Ovary (tissue), 9 donors: Measurements from ENCODE around the gene SSRP1. TPM values are rescaled to one million over a fixed set of nuclear protein-coding genes. Genes with fewer than 3 reads are reported as not detected.

Experiments
- DNase-seq, 5 donors: peaks; one replicate each; pipeline ENCODE4 v3.0.0-alpha.2; 2019 to 2020
- H3K27ac ChIP-seq, 2 donors: fragments of 200-600 bp; one replicate each; pipeline versions ENCODE4 v1.5.1 to v1.8.0; 2019 to 2022
- H3K27me3 ChIP-seq: fragments of 200-600 bp; one replicate; pipeline ENCODE4 v1.8.0; 2022
- H3K36me3 ChIP-seq: fragments of 200-600 bp; sonication (generic); one replicate; pipeline ENCODE4 v1.5.1; 2019
- H3K4me1 ChIP-seq: one replicate; pipeline ENCODE4 v1.8.1; 2013; ENCODE audit warnings: mild to moderate bottlenecking, moderate library complexity; ENCODE audit not compliant: insufficient read depth
- H3K4me3 ChIP-seq: fragments of 200-600 bp; sonication (generic); one replicate; pipeline ENCODE4 v1.5.1; 2017
- H3K9me3 ChIP-seq, 2 donors: fragments of 200-600 bp in 1 of 2; sonication (generic) in 1 of 2; one replicate each; pipeline versions ENCODE4 v1.5.1 to v1.8.1; 2013 to 2019; ENCODE audit warnings: mild to moderate bottlenecking in 1 of 2, moderate library complexity in 1 of 2
- EP300 ChIP-seq: sonication (generic); formaldehyde crosslinking; IDR thresholded peaks from one replicate; pipeline ENCODE4 v1.6.1; 2017; ENCODE audit warnings: antibody characterized with exemption
- POLR2A ChIP-seq: fragments of 450-650 bp; IDR thresholded peaks from one replicate; pipeline ENCODE4 v1.6.1; 2017; ENCODE audit warnings: antibody characterized with exemption, mild to moderate bottlenecking, moderate library complexity
- WGBS, 3 donors: extraction: QIAGEN DNeasy Blood & Tissue Kit in 1 of 3; methylation state at CpG; one replicate each; pipeline versions ENCODE4 v1.1.5 to v1.1.7; 2013 to 2017; 5-methylcytosine and 5-hydroxymethylcytosine counted together
- intact Hi-C, 4 donors: fragments of 100-400 bp; cut with DNase I; formaldehyde crosslinking; loops; one replicate each; pipeline versions ENCODE4 v1.11.0 to v1.15.1; 2022 to 2023
- polyA plus RNA-seq, 2 donors: library from polyadenylated mRNA; stranded (reverse); fragments of 200-250 nt in 1 of 2; fragments of 350-450 nt in 1 of 2; fragmentation: Illumina TruSeq in 1 of 2; extraction: RNeasy Lipid Tissue Mini Kit (QIAGEN cat#74804) in 1 of 2; gene quantifications; one replicate each; pipeline ENCODE4 v1.2.3, GENCODE V29; 2013 to 2014
- total RNA-seq, 7 donors: library from RNA; depleted of rRNA in 2 of 7; stranded (reverse); fragments of >200 nt in 2 of 7; fragmentation: NEBNext Ultra II Directional in 3 of 7; extraction: Animal tissue kit (Norgen Biotek cat#: 25700) in 3 of 7; gene quantifications; one replicate each; pipeline versions ENCODE4 v1.1.0 to v1.2.4, GENCODE V29; 2016 to 2023
- TF ChIP-seq, protein P1 (sequence below), 3 donors: fragments of 450-650 bp in 2 of 3; fragments of 200-600 bp in 1 of 3; IDR thresholded peaks; one replicate each; pipeline versions ENCODE4 v1.5.1 to v1.8.0; 2016 to 2022; ENCODE audit warnings: antibody characterized with exemption in 3 of 3, mild to moderate bottlenecking in 1 of 3
- donor health status: DM: no; HTN: no; CAD: no; lungs with moderate emphysema.
- donor health status: DM: no; HTN: no; CAD: no.
- donor health status: Bipolar disorder and iron deficiency.
- donor health status: DM: yes; HTN: yes; CAD: no.
- donor health status: DM: no; HTN: no; CAD: no.
- donor health status: DM: yes; HTN: yes; CAD: no.

SSRP1 gene
- total and polyA plus RNA-seq, 9 donors, result 43.3 to 134 (median 87.7) TPM

DNA sequence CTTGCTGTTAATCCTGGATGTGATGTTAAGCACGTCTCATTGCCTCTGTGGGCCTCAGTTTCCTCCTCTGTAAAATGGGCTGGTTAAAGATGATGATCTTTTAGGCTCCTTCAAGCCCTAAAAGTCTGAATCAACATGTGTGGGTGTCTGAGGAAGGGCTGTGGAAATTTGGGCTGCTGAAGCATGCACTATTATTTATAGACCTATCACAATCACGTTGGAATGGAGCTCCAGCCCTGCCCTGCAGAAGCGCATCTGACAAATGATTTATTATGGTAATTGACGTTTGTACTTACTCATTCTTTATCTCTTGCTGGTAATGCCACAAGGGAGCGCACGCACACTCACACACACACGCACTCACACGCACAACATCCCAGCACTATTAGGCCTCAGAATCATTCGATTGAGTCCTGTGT, 22.9 kb upstream of the SSRP1 start:
- no peak overlapping the region for H3K4me3 ChIP-seq
- WGBS, 3 donors, result 67 to 76% (median 72%) methylated on average over 9 of the region's 9 CpGs
- no peaks in the 10 kb centered on the region for H3K27me3 ChIP-seq
- H3K27ac ChIP-seq, result no peak overlapping the region
- no peaks in the 10 kb centered on the region for H3K36me3 ChIP-seq
- H3K4me1 ChIP-seq, result no peaks in the 10 kb centered on the region
- no peak for DNase-seq
- intact Hi-C loops, result loop anchor here in 1 of 4 donors (10.0 kb wide), 2 partner anchors 84 to 106 kb away; partner anchors contain the start of gene RTN4RL2
- H3K9me3 ChIP-seq, result no peaks in the 10 kb centered on the region
- TF ChIP-seq POLR2A (no peak), EP300 (no peak)
- TF ChIP-seq, protein P1, sequence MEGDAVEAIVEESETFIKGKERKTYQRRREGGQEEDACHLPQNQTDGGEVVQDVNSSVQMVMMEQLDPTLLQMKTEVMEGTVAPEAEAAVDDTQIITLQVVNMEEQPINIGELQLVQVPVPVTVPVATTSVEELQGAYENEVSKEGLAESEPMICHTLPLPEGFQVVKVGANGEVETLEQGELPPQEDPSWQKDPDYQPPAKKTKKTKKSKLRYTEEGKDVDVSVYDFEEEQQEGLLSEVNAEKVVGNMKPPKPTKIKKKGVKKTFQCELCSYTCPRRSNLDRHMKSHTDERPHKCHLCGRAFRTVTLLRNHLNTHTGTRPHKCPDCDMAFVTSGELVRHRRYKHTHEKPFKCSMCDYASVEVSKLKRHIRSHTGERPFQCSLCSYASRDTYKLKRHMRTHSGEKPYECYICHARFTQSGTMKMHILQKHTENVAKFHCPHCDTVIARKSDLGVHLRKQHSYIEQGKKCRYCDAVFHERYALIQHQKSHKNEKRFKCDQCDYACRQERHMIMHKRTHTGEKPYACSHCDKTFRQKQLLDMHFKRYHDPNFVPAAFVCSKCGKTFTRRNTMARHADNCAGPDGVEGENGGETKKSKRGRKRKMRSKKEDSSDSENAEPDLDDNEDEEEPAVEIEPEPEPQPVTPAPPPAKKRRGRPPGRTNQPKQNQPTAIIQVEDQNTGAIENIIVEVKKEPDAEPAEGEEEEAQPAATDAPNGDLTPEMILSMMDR (IDR thresholded peaks at IDR 0.05), result no peak

DNA sequence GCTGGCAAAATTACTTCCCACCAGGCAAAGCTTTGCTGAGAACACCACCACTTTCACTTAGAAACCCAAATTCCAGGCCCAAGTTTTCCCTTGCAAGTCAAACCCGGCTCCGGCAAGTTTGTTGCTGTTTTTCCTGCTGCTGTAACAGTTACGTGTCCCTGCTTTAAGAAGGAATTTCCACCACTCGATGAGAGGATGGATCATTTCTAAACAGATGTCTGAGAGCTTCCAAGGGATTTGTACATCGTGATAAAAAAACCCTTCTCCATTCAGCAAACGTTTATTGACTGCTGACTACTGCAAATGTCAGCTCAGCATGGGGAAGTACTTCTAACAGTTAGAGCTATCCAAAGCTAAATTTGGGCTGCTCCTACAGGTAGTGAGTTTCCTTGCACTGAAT, 22.2 kb upstream of the SSRP1 start:
- Histone ChIP-seq H3K36me3 (no peaks in the 10 kb centered on the region), H3K4me3 (no peak overlapping the region), H3K27ac (no peak overlapping the region), H3K4me1 (no peaks in the 10 kb centered on the region), H3K9me3 (no peaks in the 10 kb centered on the region), H3K27me3 (no peaks in the 10 kb centered on the region)
- intact Hi-C loops, result loop anchor here in 1 of 4 donors (10.0 kb wide), 2 partner anchors 83 to 107 kb away; partner anchors contain the start of gene RTN4RL2
- WGBS, 3 donors, result 11 to 29% (median 16%) methylated on average over 6 of the region's 6 CpGs
- DNase-seq, result no peak
- TF ChIP-seq EP300 (no peak), POLR2A (no peak)
- TF ChIP-seq, protein P1 (IDR thresholded peaks at IDR 0.05), result no peak

DNA sequence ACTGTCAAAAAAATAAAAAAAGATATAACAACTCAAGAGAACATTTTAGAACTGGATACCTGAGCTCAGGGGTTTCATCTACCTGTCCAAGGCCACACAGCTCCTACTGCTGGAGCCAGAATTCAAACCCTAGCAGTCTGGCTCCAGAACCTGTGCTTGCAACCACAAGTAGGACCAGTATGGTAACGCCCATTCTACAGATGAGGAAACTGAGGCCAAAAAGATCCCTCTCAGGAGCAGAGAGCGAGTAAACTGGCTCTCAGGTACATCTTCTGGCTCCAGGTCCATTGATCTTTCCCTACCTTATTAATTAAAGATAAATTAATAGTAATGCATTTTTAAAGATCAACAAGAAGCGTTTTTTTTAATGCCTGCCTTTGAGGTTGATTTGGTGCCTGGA, 21.6 kb upstream of the SSRP1 start:
- intact Hi-C loops, result loop anchor here in 1 of 4 donors (10.0 kb wide), 2 partner anchors 83 to 107 kb away; partner anchors contain the start of gene RTN4RL2
- no peak overlapping the region for H3K27ac ChIP-seq
- 93 to 96% (median 96%) methylated on average over 3 of the region's 3 CpGs for WGBS, 3 donors
- no peak overlapping the region for H3K4me3 ChIP-seq
- H3K27me3 ChIP-seq, result no peaks in the 10 kb centered on the region
- no peaks in the 10 kb centered on the region for H3K36me3 ChIP-seq
- no peak for TF ChIP-seq EP300
- TF ChIP-seq, protein P1 (IDR thresholded peaks at IDR 0.05), result no peak
- no peak for TF ChIP-seq POLR2A
- DNase-seq, result no peak
- no peaks in the 10 kb centered on the region for H3K4me1 ChIP-seq
- H3K9me3 ChIP-seq, result no peaks in the 10 kb centered on the region

DNA sequence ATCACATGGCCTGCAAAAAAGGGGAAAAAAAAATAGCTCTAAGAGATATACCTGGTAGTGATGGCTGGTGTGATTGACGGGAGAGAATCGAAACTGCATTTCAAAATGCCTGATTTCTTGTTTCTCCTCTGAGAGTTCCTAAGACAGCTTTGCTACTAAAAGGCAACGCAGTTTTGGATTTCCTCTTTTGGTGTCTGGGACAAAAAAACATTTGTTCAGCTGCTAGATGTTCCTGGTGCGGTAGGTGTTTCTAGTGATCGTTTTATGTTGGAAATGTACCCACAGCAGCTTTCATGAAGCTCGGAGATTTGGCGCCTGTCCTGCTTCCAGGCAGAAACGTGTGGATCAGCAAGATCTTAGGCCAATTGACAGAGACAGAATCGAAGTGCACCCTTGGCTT, 20.6 kb upstream of the SSRP1 start:
- DNase-seq, result no peak
- no peaks in the 10 kb centered on the region for H3K27me3 ChIP-seq
- WGBS, 3 donors, result 75 to 77% (median 76%) methylated on average over 9 of the region's 9 CpGs
- no peaks in the 10 kb centered on the region for H3K36me3 ChIP-seq
- intact Hi-C loops, result loop anchor here in 1 of 4 donors (10.0 kb wide), 2 partner anchors 81 to 109 kb away; partner anchors contain the start of gene RTN4RL2
- no peaks in the 10 kb centered on the region for H3K9me3 ChIP-seq
- no peak overlapping the region for H3K27ac ChIP-seq
- H3K4me3 ChIP-seq, result no peak overlapping the region
- no peaks in the 10 kb centered on the region for H3K4me1 ChIP-seq
- TF ChIP-seq POLR2A (no peak), EP300 (no peak)
- TF ChIP-seq, protein P1 (IDR thresholded peaks at IDR 0.05), result no peak
